ENCODE data around the gene CIRBP. TPM values are rescaled to one million over a fixed set of nuclear protein-coding genes. Genes with fewer than 3 reads are reported as not detected.

Gene CIRBP
- total and polyA plus RNA-seq, 2 of the 13 experiments (the other 11 are each of a cell fraction or from before 2014, with no cell fraction given): 133 to 140 TPM

GRCh38 chr19:1254530-1255185, 14.5 kb upstream of the CIRBP start (continued):
- peak; percentile 87; the same call in 1 of the 2 replicates for TF ChIP-seq SKIL (CRISPR knock-in tag; IDR thresholded peaks at IDR 0.05; ENCODE audit: borderline replicate concordance)
- TF ChIP-seq ARNTL (CRISPR knock-in tag; IDR thresholded peaks at IDR 0.05): 0 out of 2 replicates have a peak, but pooled peaks have one; percentile 30
- TF ChIP-seq ZBTB14 (CRISPR knock-in tag; IDR thresholded peaks at IDR 0.05): no peak
- no peak for TF ChIP-seq ATM (IDR thresholded peaks at IDR 0.05; ENCODE audit: borderline replicate concordance)

DNA sequence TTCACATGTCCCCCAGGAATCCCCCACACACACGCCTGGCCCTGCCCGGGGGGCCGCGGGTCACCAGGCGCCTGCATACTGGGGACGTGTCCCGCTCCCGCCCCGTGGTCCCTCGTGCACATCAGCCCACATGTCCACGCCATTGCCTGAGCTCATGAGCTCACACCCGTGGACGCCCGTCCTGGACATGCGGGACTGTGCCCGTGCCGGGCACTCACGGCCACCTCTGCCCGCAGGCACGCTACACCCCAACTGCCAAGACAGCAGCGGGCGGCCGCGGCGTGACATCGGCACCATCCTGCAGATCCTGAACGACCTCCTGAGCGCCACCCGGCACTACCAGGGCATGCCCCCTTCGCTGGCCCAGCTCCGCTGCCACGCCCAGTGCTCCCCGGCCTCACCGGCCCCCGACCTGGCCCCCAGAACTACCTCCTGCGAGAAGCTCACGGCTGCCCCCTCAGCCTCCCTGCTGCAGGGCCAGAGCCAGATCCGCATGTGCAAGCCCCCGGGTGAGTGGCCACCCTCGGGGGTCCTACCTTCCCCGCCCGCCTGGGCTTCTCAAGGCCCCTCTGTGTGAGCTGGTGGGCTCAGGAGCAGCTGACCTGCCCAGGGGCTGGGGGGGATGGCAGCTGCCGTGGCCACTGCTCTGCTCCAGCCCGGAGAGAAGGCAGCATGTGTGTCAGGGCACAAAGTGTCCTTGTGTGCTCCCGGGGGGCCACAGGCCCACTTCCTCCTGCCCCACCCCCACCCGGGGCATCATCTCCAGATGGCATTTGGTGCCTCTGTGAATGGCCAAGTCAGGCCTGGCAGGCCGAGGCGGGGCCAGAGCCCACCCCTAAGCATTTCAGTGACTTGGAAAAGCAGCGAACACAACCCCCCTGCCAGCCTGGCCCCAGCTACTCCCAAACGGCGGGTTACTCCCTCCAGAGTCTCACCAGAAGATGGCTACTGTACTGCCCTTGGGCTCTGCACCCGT, 13.7 kb upstream of the CIRBP start:
- no TSS peak for BruUV-seq (replicated peaks)
- Histone ChIP-seq H3K27me3 (ENCODE audit: control insufficient read depth in 1 of 2, insufficient read depth in 2 of 2, low read length in 2 of 2) (no peaks in the 10 kb centered on the region; a peak in 1 of 5 replicates), H3K79me2 (ENCODE audit: insufficient read depth, low read length) (peaks cover 31% of the 10 kb centered on the region), H2AFZ (ENCODE audit: low read length) (no peak overlapping the region), H3K4me3 (replicated peaks in 1 of 3; ENCODE audit: insufficient read depth in 1 of 3, low read depth in 2 of 3, low read length in 3 of 3) (no peak overlapping the region; a peak in 1 of 6 replicates), H3K9ac (ENCODE audit: insufficient read depth, low read depth, low read length) (no peak overlapping the region), H4K20me1 (ENCODE audit: insufficient read depth, low read length) (peaks cover 64% of the 10 kb centered on the region; the same call in 1 of the 2 replicates), H3K4me1 (ENCODE audit: insufficient read depth, low read length) (peaks cover 72% of the 10 kb centered on the region), H3K36me3 (replicated peaks in 1 of 2; ENCODE audit: control insufficient read depth in 1 of 2, insufficient read depth in 2 of 2, low read length in 2 of 2) (peaks cover 18 to 48% of the 10 kb centered on the region in 2 experiments), H3K27ac (ENCODE audit: extremely low read length, insufficient read depth, low read length) (peak overlapping the region; percentile 94), H3K9me3 (ENCODE audit: low read length) (no peaks in the 10 kb centered on the region), H3K4me2 (ENCODE audit: low read depth, low read length) (0 out of 2 replicates have a peak overlapping the region, but pooled peaks have one; percentile 14)
- no peak for DNase-seq (ENCODE audit: low spot score)
- FAIRE-seq: no peak
- intact Hi-C loops (cut with micrococcal nuclease; ENCODE audit: unreplicated experiment) (no loop called here), in situ Hi-C loops (cut with HindIII; ENCODE audit: extremely low pct_ligation_motif_present, low pct_unique_long_range_greater_than_20kb) (no loop called here)
- POLR2A ChIA-PET: interaction anchor here (12.8 to 13.7 kb wide), 2 partner anchors 9 to 12 kb away, joined by 464 to 668 read pairs; partner anchors contain the start of genes ATP5F1D and CIRBP
- CTCF ChIA-PET (ENCODE audit: low intra/inter-chr PET ratio, low total read pairs): no interaction called here
- no peak for ATAC-seq
- 93% methylated on average over 21 of the region's 52 CpGs for WGBS (ENCODE audit: low lambda C conversion rate)
- TF ChIP-seq HNRNPK (IDR thresholded peaks at IDR 0.05; ENCODE audit: low read depth, low read length, poor library complexity, severe bottlenecking): peak; percentile 15
- TF ChIP-seq ZNF607 (CRISPR knock-in tag; IDR thresholded peaks at IDR 0.05; ENCODE audit: borderline replicate concordance): peak; percentile 44; the same call in 1 of the 2 replicates
- TF ChIP-seq ZFAT (CRISPR knock-in tag; conservative IDR thresholded peaks at IDR 0.05): no peak
- TF ChIP-seq, protein P1, sequence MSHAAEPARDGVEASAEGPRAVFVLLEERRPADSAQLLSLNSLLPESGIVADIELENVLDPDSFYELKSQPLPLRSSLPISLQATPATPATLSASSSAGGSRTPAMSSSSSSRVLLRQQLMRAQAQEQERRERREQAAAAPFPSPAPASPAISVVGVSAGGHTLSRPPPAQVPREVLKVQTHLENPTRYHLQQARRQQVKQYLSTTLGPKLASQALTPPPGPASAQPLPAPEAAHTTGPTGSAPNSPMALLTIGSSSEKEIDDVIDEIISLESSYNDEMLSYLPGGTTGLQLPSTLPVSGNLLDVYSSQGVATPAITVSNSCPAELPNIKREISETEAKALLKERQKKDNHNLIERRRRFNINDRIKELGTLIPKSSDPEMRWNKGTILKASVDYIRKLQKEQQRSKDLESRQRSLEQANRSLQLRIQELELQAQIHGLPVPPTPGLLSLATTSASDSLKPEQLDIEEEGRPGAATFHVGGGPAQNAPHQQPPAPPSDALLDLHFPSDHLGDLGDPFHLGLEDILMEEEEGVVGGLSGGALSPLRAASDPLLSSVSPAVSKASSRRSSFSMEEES (CRISPR knock-in tag; IDR thresholded peaks at IDR 0.05): no peak
- TF ChIP-seq FOXM1 (CRISPR knock-in tag; IDR thresholded peaks at IDR 0.05): no peak
- peak; percentile 90 for TF ChIP-seq HNRNPL (IDR thresholded peaks at IDR 0.05; ENCODE audit: low read depth, low read length)
- no peak for TF ChIP-seq ATAD3A (CRISPR knock-in tag; IDR thresholded peaks at IDR 0.05)
- no peak for TF ChIP-seq THAP11 (CRISPR knock-in tag; IDR thresholded peaks at IDR 0.05)
- 0 out of 2 replicates have a peak, but pooled peaks have one; percentile 19 for TF ChIP-seq ZBTB38 (CRISPR knock-in tag; IDR thresholded peaks at IDR 0.05)
- no peak for TF ChIP-seq ZNF619 (CRISPR knock-in tag; IDR thresholded peaks at IDR 0.05)
- peak; percentile 99 for TF ChIP-seq AGO2 (optimal IDR thresholded peaks at IDR 0.05; ENCODE audit: low read depth, low read length)
- TF ChIP-seq ZNF30 (CRISPR knock-in tag; IDR thresholded peaks at IDR 0.05): no peak

Data from HepG2 (cell line).